ENCODE results near the gene POLN. TPM values are rescaled to one million over a fixed set of nuclear protein-coding genes. Genes with fewer than 3 reads are reported as not detected.
"Not testable (repeated sequence)": the region's sequence is repeated elsewhere in the genome, so short reads cannot be mapped to it uniquely, and the experiment has no call there.

POLN gene
- total RNA-seq, 1 experiment from 2014 or later = 2.4 TPM

DNA sequence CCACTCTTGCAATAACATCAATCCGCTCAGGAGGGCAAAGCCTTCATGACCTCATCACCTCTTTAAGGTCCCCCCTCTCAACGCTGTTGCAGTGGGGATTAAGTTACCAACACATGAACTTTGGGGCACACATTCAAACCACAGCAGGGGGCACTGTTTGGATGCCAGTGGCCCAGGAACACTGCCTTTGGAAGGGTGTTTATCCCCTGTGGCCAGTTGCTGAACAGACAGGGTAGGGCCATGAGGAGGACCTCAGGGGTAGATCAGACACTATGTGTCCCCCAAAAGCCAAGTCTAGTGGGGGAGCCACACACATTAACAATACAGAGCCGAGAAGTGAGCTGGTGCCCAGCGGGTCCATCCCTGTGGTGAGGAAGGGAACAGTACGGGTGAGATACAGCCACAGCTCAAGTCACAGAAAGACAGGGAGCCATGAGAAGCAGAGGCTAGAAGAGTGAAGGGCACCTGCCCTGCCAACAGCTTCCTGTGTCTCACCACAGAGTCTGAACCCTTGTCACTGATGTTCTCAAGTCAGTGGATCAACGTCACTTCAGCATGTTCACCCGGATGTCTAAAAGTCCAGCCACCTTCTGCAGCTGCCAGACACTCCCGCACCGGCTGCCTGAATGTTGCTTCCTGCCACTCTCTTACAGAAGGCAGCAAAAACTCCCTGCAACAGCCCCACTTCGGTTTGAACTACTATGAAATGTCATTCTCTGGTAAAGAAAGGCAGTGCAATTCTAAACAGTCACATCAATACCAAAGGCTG, 39.8 kb upstream of the POLN start:
- DNase-seq = no peak
- H3K4me3 ChIP-seq (ENCODE audit: insufficient read depth, low read depth, low read length) = no peak overlapping the region
- no peaks in the 10 kb centered on the region for H3K36me3 ChIP-seq (replicated peaks; ENCODE audit: control insufficient read depth, insufficient read depth, low read length)
- H3K27me3 ChIP-seq (ENCODE audit: control insufficient read depth, insufficient read depth, low read length) = no peaks in the 10 kb centered on the region

DNA sequence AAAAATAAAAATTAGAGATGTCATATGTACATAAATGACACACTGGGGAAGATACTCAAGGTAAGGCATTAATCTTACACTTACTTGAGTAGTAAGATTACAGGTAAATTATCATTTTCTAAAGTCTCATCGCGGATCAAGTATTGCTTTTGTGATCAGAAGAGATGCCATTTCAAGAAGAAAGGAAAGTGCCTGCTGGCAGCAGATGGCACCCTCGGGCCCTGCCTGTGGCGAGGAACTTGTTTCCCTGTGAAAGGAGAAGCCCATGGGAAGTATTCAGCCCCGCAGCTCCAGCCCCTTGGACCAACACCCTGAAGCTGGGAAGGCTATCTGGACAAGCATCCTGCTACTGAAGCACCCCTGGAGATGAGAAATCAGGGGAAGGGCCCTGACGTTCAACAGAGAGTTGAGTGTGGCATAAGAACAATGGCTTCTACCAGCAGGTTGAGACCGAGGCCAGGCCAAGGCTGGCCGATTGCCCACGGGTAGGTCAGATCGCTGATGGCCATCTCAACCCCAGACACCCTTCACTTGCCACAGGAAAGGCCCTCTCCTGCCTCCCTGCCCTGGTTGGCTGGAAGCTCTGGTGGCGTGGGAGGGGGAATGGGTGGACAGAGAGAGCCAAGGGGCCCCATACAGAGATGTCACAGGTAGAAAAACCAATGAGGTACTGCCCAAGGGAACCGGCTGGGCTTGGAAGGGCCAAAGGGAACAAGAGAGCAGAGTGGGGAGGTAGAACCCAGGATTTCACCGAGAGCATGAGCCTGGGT, 38.8 kb upstream of the POLN start:
- no peaks in the 10 kb centered on the region for H3K36me3 ChIP-seq (replicated peaks; ENCODE audit: control insufficient read depth, insufficient read depth, low read length)
- no peak overlapping the region for H3K4me3 ChIP-seq (ENCODE audit: insufficient read depth, low read depth, low read length)
- no peaks in the 10 kb centered on the region for H3K27me3 ChIP-seq (ENCODE audit: control insufficient read depth, insufficient read depth, low read length)
- DNase-seq = no peak

DNA sequence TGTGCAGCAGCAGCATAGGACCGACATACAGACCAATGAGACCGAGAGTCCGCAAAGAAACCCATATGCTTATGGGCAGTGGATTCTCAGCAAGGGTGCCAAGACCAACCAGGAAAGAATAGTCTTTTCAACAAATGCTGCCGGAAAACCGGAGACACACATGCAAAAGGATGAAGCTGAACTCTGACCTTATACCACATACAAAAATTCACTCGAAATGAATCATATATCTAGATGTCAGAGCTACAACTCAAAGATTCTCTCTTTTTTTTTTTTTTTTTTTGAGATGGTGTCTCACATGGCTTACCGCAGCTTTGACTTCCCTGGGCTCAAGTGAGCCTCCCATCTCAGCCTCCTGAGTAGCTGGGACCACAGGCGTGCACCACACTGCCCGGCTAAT, 36.0 kb upstream of the POLN start:
- Histone ChIP-seq H3K27me3 (ENCODE audit: control insufficient read depth, insufficient read depth, low read length) (no peaks in the 10 kb centered on the region), H3K4me3 (ENCODE audit: insufficient read depth, low read depth, low read length) (no peak overlapping the region), H3K36me3 (replicated peaks; ENCODE audit: control insufficient read depth, insufficient read depth, low read length) (no peaks in the 10 kb centered on the region)
- no peak for DNase-seq

DNA sequence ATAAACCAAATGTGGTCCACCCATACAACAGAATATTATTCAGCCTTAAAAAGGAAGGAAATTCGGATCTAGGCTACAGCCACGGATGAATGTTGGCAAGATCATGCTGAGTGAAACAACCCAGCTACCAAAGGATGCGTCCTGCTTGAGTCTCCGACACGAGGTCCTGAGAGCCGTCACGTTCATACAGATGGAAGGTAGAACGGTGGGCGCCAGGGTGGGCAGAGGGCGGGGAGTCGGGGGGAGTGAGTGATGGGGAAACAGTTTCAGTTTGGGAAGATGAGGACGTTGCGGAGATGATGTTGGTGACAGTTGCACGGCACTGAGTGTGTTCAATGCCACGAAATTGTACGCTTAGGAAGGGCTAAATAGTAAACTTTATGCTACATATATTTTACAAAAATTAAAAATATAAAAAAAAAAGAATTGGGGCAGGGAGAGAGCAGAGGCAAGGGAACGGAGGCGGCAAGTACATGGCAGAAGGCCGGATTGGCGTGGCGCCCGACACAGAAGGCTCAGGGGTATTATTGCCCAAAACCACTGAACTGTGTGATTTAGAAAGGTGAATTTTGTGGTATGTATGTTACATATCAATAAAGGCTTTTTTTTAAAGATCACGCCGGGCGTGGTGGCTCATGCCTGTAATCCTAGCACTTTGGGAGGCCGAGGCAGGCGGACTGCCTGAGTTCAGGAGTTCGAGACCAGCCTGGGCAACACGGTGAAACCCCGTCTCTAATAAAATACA, 34.8 kb upstream of the POLN start:
- no peak for DNase-seq
- Histone ChIP-seq H3K27me3 (ENCODE audit: control insufficient read depth, insufficient read depth, low read length) (no peaks in the 10 kb centered on the region), H3K36me3 (replicated peaks; ENCODE audit: control insufficient read depth, insufficient read depth, low read length) (no peaks in the 10 kb centered on the region), H3K4me3 (ENCODE audit: insufficient read depth, low read depth, low read length) (no peak overlapping the region)

DNA sequence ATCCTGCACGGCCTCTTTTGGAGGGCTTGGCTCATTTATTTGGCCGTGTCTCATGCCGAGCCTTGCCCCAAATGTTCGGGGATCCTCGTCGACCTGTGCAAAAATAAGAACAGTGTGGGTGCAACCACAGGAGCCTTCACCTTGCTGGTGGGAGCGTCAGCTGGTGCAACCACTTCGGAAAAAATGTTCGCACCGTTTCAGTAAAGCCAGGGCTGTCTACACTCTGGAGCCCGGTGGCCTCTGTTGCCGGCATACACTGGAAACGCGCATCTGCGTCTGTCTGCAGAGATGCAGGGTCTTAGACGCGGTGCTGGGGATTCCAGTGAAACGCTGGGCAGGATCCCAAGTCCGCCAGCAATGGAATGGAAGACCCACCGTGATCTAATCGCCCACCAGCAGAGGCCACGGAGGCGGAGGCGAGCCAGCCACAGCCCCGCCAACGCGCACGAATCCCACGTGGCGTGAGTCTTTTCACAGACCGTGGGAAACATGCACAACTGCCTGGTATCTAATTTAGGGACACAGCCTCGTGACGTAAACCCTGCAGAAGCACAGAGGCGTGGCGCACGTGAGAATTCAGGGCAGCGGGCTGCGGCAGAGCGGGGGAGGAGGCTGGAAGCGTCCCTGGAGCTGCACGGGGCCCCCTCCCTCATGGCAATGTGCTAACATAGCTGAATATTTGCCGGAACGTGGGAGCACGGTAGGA, 33.8 kb upstream of the POLN start:
- no peak for DNase-seq
- Histone ChIP-seq H3K4me3 (ENCODE audit: insufficient read depth, low read depth, low read length) (no peak overlapping the region), H3K27me3 (ENCODE audit: control insufficient read depth, insufficient read depth, low read length) (no peaks in the 10 kb centered on the region), H3K36me3 (replicated peaks; ENCODE audit: control insufficient read depth, insufficient read depth, low read length) (no peaks in the 10 kb centered on the region)

DNA sequence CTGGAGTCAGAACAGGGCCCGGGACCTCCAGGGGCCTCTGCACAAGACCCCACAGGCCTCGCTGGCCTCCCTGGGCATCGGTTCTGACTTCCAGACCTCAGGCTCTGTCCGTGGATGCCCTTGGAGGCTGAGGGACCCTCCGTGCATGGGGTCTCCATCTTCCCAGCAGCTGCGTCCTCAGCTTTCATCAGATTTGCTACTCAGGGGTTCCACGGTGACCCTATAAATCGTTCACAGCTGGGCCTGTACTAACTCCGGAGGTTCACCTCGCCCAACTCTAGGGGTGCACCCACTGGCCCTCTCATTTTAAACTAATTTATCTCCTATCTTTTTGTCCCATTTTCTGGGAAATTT, 33.1 kb upstream of the POLN start:
- not testable (repeated sequence) for H3K4me3 ChIP-seq (ENCODE audit: insufficient read depth, low read depth, low read length); H3K36me3 ChIP-seq (replicated peaks; ENCODE audit: control insufficient read depth, insufficient read depth, low read length); DNase-seq; H3K27me3 ChIP-seq (ENCODE audit: control insufficient read depth, insufficient read depth, low read length)

DNA sequence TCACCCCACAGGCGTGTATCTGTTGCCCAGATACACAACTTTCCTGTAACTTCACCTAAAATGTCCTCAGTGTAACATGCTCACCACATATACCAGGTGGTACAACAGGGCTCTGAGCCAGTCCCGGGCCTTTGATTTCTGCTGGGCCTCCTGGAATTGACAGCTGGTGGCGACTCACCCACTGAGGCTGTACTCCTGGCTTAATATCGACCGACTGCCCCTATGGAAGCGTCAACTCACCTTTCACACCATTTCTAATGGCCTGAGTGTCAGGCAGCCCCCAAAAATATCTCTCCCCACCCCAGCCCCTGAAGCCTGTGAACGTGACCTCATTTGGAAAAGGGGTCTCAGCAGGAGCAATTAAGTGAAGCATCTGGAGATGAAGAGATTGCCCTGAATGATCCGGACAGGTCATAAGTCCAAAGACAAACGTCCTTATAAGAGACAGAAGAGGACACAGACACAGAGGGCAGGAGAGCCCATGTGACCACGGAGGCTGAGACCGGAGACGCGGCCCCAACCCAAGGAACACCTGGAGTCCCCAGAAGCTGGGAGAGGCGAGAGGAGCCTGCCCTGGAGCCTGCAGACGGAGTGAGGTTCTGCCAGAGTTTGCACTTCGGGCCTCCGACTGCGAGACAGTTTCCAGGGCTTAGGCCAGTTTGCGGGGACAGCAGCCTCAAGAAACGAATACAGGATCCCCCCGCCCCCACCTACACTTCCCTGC, 32.6 kb upstream of the POLN start:
- H3K36me3 ChIP-seq (replicated peaks; ENCODE audit: control insufficient read depth, insufficient read depth, low read length) = no peaks in the 10 kb centered on the region
- no peak for DNase-seq
- no peak overlapping the region for H3K4me3 ChIP-seq (ENCODE audit: insufficient read depth, low read depth, low read length)
- no peaks in the 10 kb centered on the region for H3K27me3 ChIP-seq (ENCODE audit: control insufficient read depth, insufficient read depth, low read length)

DNA sequence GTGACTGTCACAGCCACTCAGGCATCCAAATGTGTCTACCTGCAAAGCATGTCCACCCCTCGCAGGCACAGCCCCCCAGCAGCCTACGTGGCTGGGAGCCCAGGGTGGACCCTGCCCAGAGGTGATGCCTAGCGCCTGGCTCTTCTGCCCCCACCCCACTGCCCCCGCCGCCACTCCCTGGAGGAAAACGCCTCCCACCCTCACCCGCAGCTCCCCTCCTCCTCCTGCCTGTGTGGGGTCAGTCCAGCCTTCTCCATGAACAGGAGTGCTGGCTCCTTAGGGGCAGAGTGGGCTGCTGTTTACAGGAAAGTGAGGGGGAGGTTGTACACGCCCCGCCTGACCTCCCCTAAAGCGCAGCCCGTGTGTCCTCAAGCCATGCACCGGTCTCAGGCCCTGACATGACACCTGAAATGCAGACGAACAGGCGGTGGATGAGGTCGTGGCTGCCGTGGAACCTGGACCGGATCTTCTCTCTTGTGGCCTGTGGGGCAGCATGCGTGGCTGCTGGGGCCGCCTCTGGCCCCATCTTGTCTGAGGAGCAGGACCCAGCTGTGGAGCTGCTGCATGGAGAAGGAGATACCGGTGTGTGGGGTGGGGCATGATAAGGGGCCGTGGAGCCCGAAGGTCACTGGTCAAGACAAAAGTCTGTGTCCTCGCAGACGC, 31.9 kb upstream of the POLN start:
- Histone ChIP-seq H3K36me3 (replicated peaks; ENCODE audit: control insufficient read depth, insufficient read depth, low read length) (no peaks in the 10 kb centered on the region), H3K4me3 (ENCODE audit: insufficient read depth, low read depth, low read length) (no peak overlapping the region), H3K27me3 (ENCODE audit: control insufficient read depth, insufficient read depth, low read length) (no peaks in the 10 kb centered on the region)
- DNase-seq = no peak

DNA sequence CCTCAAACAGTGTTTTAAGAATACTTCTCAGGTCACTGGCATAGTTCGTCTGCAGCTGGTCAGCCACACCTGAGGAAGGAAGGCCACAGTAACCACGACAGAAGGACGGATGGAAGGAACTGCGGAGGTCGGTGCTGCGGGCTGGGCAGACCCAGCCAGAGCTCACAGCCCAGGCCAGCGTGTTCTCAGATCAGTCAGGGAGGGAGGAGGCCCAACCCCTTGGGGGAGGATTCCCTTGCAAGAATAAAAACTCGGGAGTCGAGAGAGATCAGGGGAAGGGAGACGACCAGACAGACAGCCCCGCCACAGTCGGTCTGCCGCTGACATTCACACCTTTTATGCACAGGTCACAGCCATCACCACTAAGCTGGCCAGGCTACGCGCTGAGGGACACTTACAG, 31.3 kb upstream of the POLN start:
- Histone ChIP-seq H3K27me3 (ENCODE audit: control insufficient read depth, insufficient read depth, low read length) (no peaks in the 10 kb centered on the region), H3K4me3 (ENCODE audit: insufficient read depth, low read depth, low read length) (no peak overlapping the region), H3K36me3 (replicated peaks; ENCODE audit: control insufficient read depth, insufficient read depth, low read length) (no peaks in the 10 kb centered on the region)
- no peak for DNase-seq

DNA sequence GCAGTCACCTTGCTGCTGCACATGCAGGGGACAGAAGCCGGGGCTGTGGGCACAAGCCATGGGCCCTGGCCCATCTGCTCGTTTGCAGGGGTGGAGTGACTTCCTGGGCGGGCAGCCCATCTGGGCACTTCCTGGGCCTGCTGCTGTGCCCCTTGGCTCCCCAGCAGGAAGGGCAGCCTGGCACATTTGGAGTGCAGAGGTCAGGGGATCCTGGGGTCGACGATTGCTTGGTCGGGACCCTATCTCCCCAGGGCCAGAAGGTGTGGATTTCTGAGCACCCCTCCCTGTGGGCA, 30.9 kb upstream of the POLN start:
- Histone ChIP-seq H3K27me3 (ENCODE audit: control insufficient read depth, insufficient read depth, low read length) (no peaks in the 10 kb centered on the region), H3K36me3 (replicated peaks; ENCODE audit: control insufficient read depth, insufficient read depth, low read length) (no peaks in the 10 kb centered on the region), H3K4me3 (ENCODE audit: insufficient read depth, low read depth, low read length) (no peak overlapping the region)
- DNase-seq = no peak

DNA sequence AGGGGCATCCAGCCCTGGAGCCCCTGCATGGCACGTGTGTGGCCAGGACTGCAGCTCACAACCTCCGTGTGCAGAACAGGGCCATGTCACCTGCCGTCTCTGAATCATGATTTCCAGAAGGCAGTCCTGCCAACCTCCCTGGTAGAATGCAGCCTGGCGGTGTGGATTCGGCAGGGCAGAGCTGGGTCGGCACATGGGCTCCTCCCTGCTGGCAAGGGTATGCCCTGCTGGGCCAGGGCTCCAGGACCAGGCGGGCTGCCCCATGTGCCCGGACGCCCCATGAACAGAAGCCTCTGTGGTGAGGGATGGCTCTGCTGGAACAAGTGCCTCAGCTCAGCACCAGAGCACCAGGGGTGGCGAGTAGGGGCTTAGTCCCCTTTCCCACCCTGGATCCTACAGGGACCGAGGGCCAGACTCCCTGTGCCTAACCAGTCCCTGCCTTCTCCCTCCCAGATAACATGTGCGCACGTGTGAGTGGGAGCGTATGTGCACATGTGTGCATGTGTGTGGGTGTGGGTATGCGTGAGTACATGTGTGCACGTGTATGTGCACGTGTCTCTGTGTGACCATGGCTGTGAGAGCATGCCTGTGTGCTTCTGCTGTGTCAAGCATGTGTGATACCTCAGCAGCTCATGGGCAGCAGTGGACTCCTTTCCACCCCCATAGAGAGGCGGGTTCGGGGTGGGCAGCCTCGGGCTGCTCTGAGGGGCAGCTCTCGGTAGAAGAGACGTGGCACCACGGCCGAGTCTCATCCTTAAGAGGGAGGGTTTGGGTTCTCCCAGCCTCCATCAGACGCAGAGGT, 30.3 kb upstream of the POLN start:
- H3K27me3 ChIP-seq (ENCODE audit: control insufficient read depth, insufficient read depth, low read length) = no peaks in the 10 kb centered on the region
- no peaks in the 10 kb centered on the region for H3K36me3 ChIP-seq (replicated peaks; ENCODE audit: control insufficient read depth, insufficient read depth, low read length)
- H3K4me3 ChIP-seq (ENCODE audit: insufficient read depth, low read depth, low read length) = no peak overlapping the region
- DNase-seq = no peak

DNA sequence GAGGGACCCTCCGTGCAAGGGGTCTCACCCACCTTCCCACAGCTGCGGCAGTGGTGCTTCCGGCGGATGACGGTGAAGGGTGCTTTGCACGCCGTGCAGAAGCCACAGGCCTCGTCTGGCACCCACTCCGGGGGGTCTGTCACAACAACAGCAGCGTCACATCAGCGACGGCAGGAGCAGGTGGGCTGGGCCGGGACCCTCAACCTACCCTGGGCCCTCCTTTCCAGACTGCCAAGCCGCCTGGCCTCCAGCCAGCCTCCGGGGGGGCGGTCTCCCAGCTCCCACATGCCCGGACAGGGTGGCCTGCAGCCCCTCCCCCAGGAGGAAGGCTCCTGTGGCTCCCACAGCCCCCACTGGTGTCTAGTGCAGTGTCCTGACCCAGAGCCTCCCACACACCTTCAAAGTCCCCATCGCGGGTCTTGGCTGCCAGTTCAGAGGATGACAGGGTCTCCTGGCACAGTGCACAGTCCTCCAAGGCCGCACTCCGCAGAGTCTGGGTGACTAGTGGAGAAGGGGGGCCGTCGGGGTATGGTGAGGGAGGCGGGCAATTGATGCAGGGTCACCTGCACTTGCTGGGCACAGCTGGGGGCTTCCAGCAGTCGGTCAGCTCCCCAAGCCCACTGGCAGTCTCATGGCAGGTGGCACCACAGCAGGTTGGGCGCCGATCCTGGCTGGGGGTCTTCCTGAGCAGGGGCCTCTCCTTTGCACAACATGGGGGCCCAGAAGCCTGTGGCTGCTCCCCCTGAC, 29.5 kb upstream of the POLN start:
- Histone ChIP-seq H3K36me3 (replicated peaks; ENCODE audit: control insufficient read depth, insufficient read depth, low read length) (no peaks in the 10 kb centered on the region), H3K4me3 (ENCODE audit: insufficient read depth, low read depth, low read length) (no peak overlapping the region), H3K27me3 (ENCODE audit: control insufficient read depth, insufficient read depth, low read length) (no peaks in the 10 kb centered on the region)
- DNase-seq = no peak

Measured in H7 (cell line).